Ishikawa (cell line): ENCODE data around the gene STX12.

ENCODE experiments used
- CEBPB ChIP-seq: IDR thresholded peaks from 2 replicates; pipeline ENCODE4 v1.6.1; 2012
- EGR1 ChIP-seq: IDR thresholded peaks from 2 replicates; pipeline ENCODE4 v1.6.1; 2012
- EP300 ChIP-seq: IDR thresholded peaks from 2 replicates; pipeline ENCODE4 v1.6.1; 2012; ENCODE audit warnings: borderline replicate concordance
- FOXM1 ChIP-seq: IDR thresholded peaks from 2 replicates; pipeline ENCODE4 v1.6.1; 2012; ENCODE audit warnings: low read depth, borderline replicate concordance
- RAD21 ChIP-seq: IDR thresholded peaks from 2 replicates; pipeline ENCODE4 v1.6.1; 2012; ENCODE audit warnings: low read depth
- TAF1 ChIP-seq: IDR thresholded peaks from 2 replicates; pipeline ENCODE4 v1.6.1; 2012; ENCODE audit warnings: low read depth, mild to moderate bottlenecking
- TCF12 ChIP-seq: IDR thresholded peaks from 2 replicates; pipeline ENCODE4 v1.6.1; 2012; ENCODE audit warnings: low read depth
- TEAD4 ChIP-seq: IDR thresholded peaks from 2 replicates; pipeline ENCODE4 v1.6.1; 2012
- YY1 ChIP-seq: IDR thresholded peaks from 2 replicates; pipeline ENCODE4 v1.6.1; 2012; ENCODE audit warnings: low read depth
- TF ChIP-seq, protein P1 (sequence below): IDR thresholded peaks from 2 replicates; pipeline ENCODE4 v1.6.1; 2012; ENCODE audit warnings: low read depth, mild to moderate bottlenecking
- TF ChIP-seq, protein P2 (sequence below): IDR thresholded peaks from 2 replicates; pipeline ENCODE4 v1.6.1; 2012

GRCh38 chr1:27725374-27726172 lies 47.4 kb upstream of the STX12 start, which contains the start of gene FAM76A:
- TF ChIP-seq TAF1 (peak; percentile 57; the same call in 1 of the 2 replicates), EP300 (no peak), TEAD4 (no peak), EGR1 (no peak), FOXM1 (no peak), RAD21 (peak; percentile 27; the same call in 1 of the 2 replicates), TCF12 (peak; percentile 42; the same call in 1 of the 2 replicates), YY1 (peak; percentile 51; the same call in 1 of the 2 replicates), CEBPB (peak; percentile 31; the same call in 1 of the 2 replicates)
- TF ChIP-seq, protein P1, sequence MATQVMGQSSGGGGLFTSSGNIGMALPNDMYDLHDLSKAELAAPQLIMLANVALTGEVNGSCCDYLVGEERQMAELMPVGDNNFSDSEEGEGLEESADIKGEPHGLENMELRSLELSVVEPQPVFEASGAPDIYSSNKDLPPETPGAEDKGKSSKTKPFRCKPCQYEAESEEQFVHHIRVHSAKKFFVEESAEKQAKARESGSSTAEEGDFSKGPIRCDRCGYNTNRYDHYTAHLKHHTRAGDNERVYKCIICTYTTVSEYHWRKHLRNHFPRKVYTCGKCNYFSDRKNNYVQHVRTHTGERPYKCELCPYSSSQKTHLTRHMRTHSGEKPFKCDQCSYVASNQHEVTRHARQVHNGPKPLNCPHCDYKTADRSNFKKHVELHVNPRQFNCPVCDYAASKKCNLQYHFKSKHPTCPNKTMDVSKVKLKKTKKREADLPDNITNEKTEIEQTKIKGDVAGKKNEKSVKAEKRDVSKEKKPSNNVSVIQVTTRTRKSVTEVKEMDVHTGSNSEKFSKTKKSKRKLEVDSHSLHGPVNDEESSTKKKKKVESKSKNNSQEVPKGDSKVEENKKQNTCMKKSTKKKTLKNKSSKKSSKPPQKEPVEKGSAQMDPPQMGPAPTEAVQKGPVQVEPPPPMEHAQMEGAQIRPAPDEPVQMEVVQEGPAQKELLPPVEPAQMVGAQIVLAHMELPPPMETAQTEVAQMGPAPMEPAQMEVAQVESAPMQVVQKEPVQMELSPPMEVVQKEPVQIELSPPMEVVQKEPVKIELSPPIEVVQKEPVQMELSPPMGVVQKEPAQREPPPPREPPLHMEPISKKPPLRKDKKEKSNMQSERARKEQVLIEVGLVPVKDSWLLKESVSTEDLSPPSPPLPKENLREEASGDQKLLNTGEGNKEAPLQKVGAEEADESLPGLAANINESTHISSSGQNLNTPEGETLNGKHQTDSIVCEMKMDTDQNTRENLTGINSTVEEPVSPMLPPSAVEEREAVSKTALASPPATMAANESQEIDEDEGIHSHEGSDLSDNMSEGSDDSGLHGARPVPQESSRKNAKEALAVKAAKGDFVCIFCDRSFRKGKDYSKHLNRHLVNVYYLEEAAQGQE: no peak
- TF ChIP-seq, protein P2, sequence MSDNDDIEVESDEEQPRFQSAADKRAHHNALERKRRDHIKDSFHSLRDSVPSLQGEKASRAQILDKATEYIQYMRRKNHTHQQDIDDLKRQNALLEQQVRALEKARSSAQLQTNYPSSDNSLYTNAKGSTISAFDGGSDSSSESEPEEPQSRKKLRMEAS: peak; percentile 100
